ENCODE data around the gene DDAH1.
"Not testable (repeated sequence)": the region's sequence is repeated elsewhere in the genome, so short reads cannot be mapped to it uniquely, and the experiment has no call there.

DDAH1 gene

GRCh38 chr1:85359874-85360721, 104.9 kb downstream of the DDAH1 start:
- no peak for DNase-seq (ENCODE audit: low read depth)

GRCh38 chr1:85358702-85359438, 106.1 kb downstream of the DDAH1 start:
- no peak for DNase-seq (ENCODE audit: low read depth)

- no peak for DNase-seq (ENCODE audit: low read depth)
Observed at GRCh38 chr1:85357817-85358216, 107.1 kb downstream of the DDAH1 start.

GRCh38 chr1:85356130-85356529, 108.8 kb downstream of the DDAH1 start:
- no peak for DNase-seq (ENCODE audit: low read depth)

- no peak for DNase-seq (ENCODE audit: low read depth)
Observed at GRCh38 chr1:85352055-85352454, 112.9 kb downstream of the DDAH1 start.

- DNase-seq (ENCODE audit: low read depth): no peak
Observed at GRCh38 chr1:85351202-85351828, 113.6 kb downstream of the DDAH1 start.

GRCh38 chr1:85349224-85349623, 115.7 kb downstream of the DDAH1 start:
- no peak for DNase-seq (ENCODE audit: low read depth)

GRCh38 chr1:85347908-85348307, 117.1 kb downstream of the DDAH1 start:
- DNase-seq (ENCODE audit: low read depth): no peak

- DNase-seq (ENCODE audit: low read depth): not testable (repeated sequence)
Observed at GRCh38 chr1:85347275-85347674, 117.7 kb downstream of the DDAH1 start.

GRCh38 chr1:85344256-85344694, 120.7 kb downstream of the DDAH1 start:
- DNase-seq (ENCODE audit: low read depth): no peak

- DNase-seq (ENCODE audit: low read depth): no peak
Observed at GRCh38 chr1:85343612-85344255, 121.2 kb downstream of the DDAH1 start.

GRCh38 chr1:85343213-85343611, 121.7 kb downstream of the DDAH1 start:
- no peak for DNase-seq (ENCODE audit: low read depth)

- DNase-seq (ENCODE audit: low read depth): no peak
Observed at GRCh38 chr1:85342207-85342606, 122.8 kb downstream of the DDAH1 start.

GRCh38 chr1:85340427-85340826, 124.5 kb downstream of the DDAH1 start:
- DNase-seq (ENCODE audit: low read depth): no peak

GRCh38 chr1:85339656-85340399, 125.1 kb downstream of the DDAH1 start:
- DNase-seq (ENCODE audit: low read depth): no peak

- DNase-seq (ENCODE audit: low read depth): no peak
Observed at GRCh38 chr1:85339089-85339488, 125.9 kb downstream of the DDAH1 start.

GRCh38 chr1:85334962-85335361, 130.0 kb downstream of the DDAH1 start:
- DNase-seq (ENCODE audit: low read depth): no peak

GRCh38 chr1:85333186-85333585, 131.8 kb downstream of the DDAH1 start:
- no peak for DNase-seq (ENCODE audit: low read depth)

GRCh38 chr1:85332575-85332974, 132.4 kb downstream of the DDAH1 start:
- no peak for DNase-seq (ENCODE audit: low read depth)

GRCh38 chr1:85330711-85331290, 134.2 kb downstream of the DDAH1 start:
- peak; percentile 99 for DNase-seq (ENCODE audit: low read depth)

GRCh38 chr1:85330214-85330631, 134.7 kb downstream of the DDAH1 start:
- DNase-seq (ENCODE audit: low read depth): peak; percentile 98

Measured in HS-27A (cell line).